Measurements from ENCODE around the gene SLFN11. TPM values are rescaled to one million over a fixed set of nuclear protein-coding genes. Genes with fewer than 3 reads are reported as not detected.
A peak's percentile ranks its signal among the peaks of the same experiment; 100 is the strongest.

SLFN11 gene
- total RNA-seq, 4 donors from 2014 or later: 46.3 to 55.8 (median 51.1) TPM

DNA sequence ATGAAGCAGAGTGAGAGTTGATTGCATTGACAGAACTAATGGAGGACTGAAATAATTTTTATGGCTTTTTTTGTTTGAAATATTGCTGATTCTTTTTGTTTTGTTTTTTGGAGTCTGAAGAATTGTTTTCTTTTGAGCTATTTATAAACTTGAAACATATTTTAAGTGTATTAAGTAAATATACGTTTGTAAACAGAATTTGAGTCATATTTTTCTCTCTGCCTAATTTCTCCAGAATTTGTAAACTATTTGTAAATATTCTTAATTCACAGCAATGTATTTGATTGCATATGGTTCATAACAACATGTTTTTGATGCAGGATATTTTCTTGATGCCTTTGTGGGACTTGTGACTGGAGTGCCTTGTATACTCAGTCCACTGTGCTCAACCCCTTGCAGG, 50.7 kb downstream of the SLFN11 start:
- TF ChIP-seq POLR2A (IDR thresholded peaks at IDR 0.05): no peak
- TF ChIP-seq, protein P1, sequence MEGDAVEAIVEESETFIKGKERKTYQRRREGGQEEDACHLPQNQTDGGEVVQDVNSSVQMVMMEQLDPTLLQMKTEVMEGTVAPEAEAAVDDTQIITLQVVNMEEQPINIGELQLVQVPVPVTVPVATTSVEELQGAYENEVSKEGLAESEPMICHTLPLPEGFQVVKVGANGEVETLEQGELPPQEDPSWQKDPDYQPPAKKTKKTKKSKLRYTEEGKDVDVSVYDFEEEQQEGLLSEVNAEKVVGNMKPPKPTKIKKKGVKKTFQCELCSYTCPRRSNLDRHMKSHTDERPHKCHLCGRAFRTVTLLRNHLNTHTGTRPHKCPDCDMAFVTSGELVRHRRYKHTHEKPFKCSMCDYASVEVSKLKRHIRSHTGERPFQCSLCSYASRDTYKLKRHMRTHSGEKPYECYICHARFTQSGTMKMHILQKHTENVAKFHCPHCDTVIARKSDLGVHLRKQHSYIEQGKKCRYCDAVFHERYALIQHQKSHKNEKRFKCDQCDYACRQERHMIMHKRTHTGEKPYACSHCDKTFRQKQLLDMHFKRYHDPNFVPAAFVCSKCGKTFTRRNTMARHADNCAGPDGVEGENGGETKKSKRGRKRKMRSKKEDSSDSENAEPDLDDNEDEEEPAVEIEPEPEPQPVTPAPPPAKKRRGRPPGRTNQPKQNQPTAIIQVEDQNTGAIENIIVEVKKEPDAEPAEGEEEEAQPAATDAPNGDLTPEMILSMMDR (IDR thresholded peaks at IDR 0.05): no peak
- no peak for TF ChIP-seq EP300 (IDR thresholded peaks at IDR 0.05)
- H3K4me1 ChIP-seq: no peaks in the 10 kb centered on the region
- no peak for DNase-seq (ENCODE audit: low spot score in 2 of 2)
- no peak overlapping the region for H3K27ac ChIP-seq
- H3K27me3 ChIP-seq: no peaks in the 10 kb centered on the region
- H3K36me3 ChIP-seq: peaks cover 0 to 6% (median 0%) of the 10 kb centered on the region in 3 donors
- 82 to 85% methylated on average over 1 of the region's 1 CpG for WGBS, 2 donors
- H3K9me3 ChIP-seq: peaks cover 0 to 5% (median 0%) of the 10 kb centered on the region in 4 donors
- H3K4me3 ChIP-seq: no peak overlapping the region

DNA sequence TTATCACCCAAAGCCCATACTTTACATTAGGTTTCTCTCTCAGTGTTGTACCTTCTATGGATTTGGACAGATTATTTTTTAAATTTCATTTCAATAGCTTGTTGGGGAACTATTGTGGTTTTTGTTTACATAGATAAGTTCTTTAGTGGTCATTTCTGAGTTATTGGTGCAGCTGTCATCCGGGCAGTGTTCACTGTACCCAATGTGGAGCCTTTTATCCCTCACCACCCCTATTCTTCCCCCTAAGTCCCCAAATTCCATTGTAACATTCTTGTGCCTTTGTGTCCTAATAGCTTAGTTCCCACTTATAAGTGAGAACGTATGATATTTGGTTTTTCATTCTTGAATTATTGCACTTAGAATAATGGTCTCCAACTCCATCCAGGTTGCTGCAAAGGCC, 57.5 kb downstream of the SLFN11 start:
- Histone ChIP-seq H3K9me3 (no peaks in the 10 kb centered on the region), H3K4me1 (peaks cover 0 to 31% (median 9%) of the 10 kb centered on the region in 4 donors), H3K4me3 (no peak overlapping the region), H3K36me3 (no peaks in the 10 kb centered on the region), H3K27ac (no peak overlapping the region), H3K27me3 (no peaks in the 10 kb centered on the region)
- TF ChIP-seq EP300 (IDR thresholded peaks at IDR 0.05) (no peak), POLR2A (IDR thresholded peaks at IDR 0.05) (no peak)
- TF ChIP-seq, protein P1 (IDR thresholded peaks at IDR 0.05): no peak
- no peak for DNase-seq (ENCODE audit: low spot score in 2 of 2)
- WGBS, 2 donors: 87 to 94% methylated on average over 2 of the region's 2 CpGs

DNA sequence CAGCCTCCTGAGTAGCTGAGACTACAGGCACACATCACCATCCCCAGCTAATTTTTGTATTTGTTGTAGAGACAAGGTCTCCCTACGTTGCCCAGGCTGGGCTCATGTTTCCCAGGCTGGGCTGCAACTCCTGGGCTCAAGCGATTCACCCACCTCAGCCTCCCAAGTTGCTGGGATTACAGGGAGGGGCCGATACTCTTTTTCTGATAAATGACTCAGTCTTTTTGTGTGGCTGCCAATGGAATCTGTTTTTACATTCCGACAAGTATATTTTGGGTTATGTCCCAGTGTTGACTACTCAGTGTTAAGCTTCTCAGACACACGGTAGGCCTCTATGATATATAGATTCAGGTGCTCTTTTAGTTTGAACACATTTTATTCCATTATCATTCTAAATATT, 58.1 kb downstream of the SLFN11 start:
- H3K4me1 ChIP-seq: peaks cover 0 to 31% (median 9%) of the 10 kb centered on the region in 4 donors
- H3K36me3 ChIP-seq: no peaks in the 10 kb centered on the region
- 12 to 25% methylated on average over 5 of the region's 5 CpGs for WGBS, 2 donors
- no peaks in the 10 kb centered on the region for H3K9me3 ChIP-seq
- DNase-seq (ENCODE audit: low spot score in 2 of 2): peak in 1 of 2 donors; percentile 22
- H3K27ac ChIP-seq: peak overlapping the region in 3 of 4 donors; percentile 59 to 73 (median 68)
- TF ChIP-seq, protein P1 (IDR thresholded peaks at IDR 0.05): no peak
- TF ChIP-seq POLR2A (IDR thresholded peaks at IDR 0.05): no peak
- TF ChIP-seq EP300 (IDR thresholded peaks at IDR 0.05): no peak
- H3K27me3 ChIP-seq: no peaks in the 10 kb centered on the region
- no peak overlapping the region for H3K4me3 ChIP-seq

DNA sequence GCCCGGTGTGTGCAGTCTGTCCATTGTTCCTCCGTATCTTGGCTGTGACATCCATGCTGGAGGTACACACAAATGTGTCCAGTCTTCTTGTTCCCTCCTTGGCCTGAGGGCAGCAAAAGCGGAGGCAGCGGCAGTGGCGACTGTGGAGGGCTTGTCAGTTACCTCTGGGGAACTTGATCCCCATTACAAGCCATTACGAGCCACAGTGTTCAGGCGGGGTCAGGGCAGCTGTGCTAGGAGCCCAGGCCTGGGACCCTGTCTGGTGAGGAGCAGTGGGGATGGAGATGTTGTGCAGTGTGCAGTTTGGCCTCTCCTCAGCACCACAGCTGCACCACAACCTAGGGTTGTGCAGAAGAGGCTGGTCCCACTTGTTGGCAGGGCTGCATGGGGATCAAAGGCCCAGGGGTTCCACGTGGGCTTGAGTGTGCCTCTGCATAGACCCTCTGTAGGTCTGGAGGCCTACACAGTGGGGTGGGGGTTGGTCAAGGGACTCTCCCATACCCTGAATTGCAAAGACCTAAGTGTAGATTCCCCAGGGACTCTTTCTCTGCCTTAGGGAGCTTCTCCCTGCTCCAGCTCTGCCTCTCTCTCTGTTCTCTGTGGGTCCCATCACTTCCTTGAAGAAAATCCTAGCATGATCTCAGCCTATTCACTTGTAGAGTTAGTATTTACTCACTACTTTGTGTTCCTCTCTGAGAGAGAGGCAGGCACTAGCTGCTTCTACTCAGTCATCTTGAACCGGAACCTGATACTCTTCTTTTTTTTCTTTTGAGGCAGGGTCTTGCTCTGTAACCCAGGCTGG, 58.8 kb downstream of the SLFN11 start:
- Histone ChIP-seq H3K27me3 (no peaks in the 10 kb centered on the region), H3K27ac (peak overlapping the region in 3 of 4 donors; percentile 59 to 73 (median 68)), H3K36me3 (no peaks in the 10 kb centered on the region), H3K4me1 (peaks cover 0 to 31% (median 9%) of the 10 kb centered on the region in 4 donors), H3K9me3 (no peaks in the 10 kb centered on the region), H3K4me3 (peak overlapping the region in 1 of 4 donors; percentile 38)
- 79 to 83% methylated on average over 9 of the region's 9 CpGs for WGBS, 2 donors
- TF ChIP-seq EP300 (IDR thresholded peaks at IDR 0.05) (no peak), POLR2A (IDR thresholded peaks at IDR 0.05) (no peak)
- TF ChIP-seq, protein P1 (IDR thresholded peaks at IDR 0.05): no peak
- no peak for DNase-seq (ENCODE audit: low spot score in 2 of 2)

DNA sequence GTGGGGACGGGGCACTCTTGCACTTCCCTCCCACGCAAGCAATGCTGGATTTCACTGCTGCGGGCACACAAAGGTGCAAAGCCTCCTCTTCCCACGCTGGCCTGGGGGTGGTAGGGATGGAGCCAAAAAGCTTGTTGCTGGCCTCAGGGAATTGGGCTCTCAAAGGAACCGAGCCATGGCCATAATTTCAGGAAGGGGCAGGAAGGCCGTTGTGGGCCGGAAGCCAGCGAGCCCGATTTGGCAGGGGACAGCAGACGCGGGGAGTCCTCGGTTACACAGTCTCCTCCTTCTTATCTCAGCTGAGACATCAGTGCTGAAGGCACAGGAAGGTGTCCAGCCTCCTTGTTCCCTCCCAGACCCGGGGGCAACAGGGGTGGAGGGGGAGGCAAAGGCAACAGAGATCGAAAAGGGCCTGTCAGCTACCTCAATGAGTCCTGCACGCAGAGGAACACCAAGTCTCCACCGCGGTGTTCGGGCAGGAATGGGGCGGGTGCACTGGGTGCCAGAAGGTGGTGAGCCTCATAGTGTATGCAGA, 59.5 kb downstream of the SLFN11 start:
- WGBS, 2 donors: 29 to 39% methylated on average over 18 to 19 of the region's 19 CpGs
- Histone ChIP-seq H3K36me3 (no peaks in the 10 kb centered on the region), H3K27me3 (no peaks in the 10 kb centered on the region), H3K4me1 (peaks cover 0 to 31% (median 9%) of the 10 kb centered on the region in 4 donors), H3K4me3 (peak overlapping the region in 3 of 4 donors; percentile 34 to 41 (median 38)), H3K9me3 (no peaks in the 10 kb centered on the region), H3K27ac (peak overlapping the region in 3 of 4 donors; percentile 61 to 73 (median 69))
- DNase-seq (ENCODE audit: low spot score in 2 of 2): no peak
- TF ChIP-seq EP300 (IDR thresholded peaks at IDR 0.05) (no peak), POLR2A (IDR thresholded peaks at IDR 0.05) (no peak)
- TF ChIP-seq, protein P1 (IDR thresholded peaks at IDR 0.05): no peak
